Measurements from ENCODE around the gene KCNF1.

The KCNF1 gene

DNA sequence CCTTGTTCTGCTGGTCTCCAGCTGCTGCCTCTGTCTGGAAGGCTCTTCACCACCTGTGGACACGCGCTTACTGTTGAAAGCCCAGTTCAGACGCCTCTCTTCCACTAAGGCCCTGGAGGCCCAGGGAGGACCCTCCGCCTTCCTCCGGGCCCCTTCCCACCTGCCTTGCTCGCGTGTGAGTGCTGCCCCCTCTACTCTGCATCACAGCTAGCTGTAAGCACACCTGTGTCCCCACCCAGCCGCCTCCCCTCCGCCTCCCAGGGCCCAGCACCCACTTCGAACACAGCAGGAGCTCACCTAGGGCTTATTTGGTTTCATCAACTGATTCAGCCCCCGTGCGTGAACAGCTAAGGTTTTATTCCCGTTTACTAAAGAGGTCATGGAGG lies 49.7 kb downstream of the KCNF1 start:
- TF ChIP-seq CTCF (IDR thresholded peaks at IDR 0.05; ENCODE audit: insufficient read depth, low read depth, low read length, missing control alignments), result no peak
- no peak for DNase-seq (ENCODE audit: low read depth)
- H3K4me3 ChIP-seq (ENCODE audit: low read length), result no peak overlapping the region

DNA sequence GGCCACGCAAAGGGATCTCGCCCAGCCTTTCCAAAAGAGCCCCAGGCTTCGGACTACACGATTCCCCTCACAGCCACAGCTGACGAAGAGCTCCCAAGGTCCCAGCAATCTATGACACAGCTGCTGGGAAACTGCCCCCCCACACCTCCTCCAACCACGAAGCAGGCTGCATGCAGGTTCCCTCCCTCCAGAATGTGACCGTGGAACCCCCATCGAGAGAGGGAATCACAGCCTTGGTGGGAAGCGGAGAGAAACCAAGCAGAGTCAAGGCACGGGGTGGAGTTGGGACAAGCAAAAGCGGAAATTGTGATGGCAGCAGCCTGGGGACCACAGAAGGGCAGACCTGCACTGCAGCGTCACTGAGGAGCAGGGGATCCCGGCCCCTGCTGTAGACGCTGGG lies 50.3 kb downstream of the KCNF1 start:
- TF ChIP-seq CTCF (IDR thresholded peaks at IDR 0.05; ENCODE audit: insufficient read depth, low read depth, low read length, missing control alignments), result no peak
- DNase-seq (ENCODE audit: low read depth), result no peak
- no peak overlapping the region for H3K4me3 ChIP-seq (ENCODE audit: low read length)

GRCh38 chr2:10963155-10963554 lies 51.4 kb downstream of the KCNF1 start:
- no peak for TF ChIP-seq CTCF (IDR thresholded peaks at IDR 0.05; ENCODE audit: insufficient read depth, low read depth, low read length, missing control alignments)
- H3K4me3 ChIP-seq (ENCODE audit: low read length), result no peak overlapping the region
- DNase-seq (ENCODE audit: low read depth), result no peak

All from epithelial cell of esophagus (primary cell).